ENCODE results near the gene VWF.
"Not testable (repeated sequence)": the region's sequence is repeated elsewhere in the genome, so short reads cannot be mapped to it uniquely, and the experiment has no call there.

Gene VWF

DNA sequence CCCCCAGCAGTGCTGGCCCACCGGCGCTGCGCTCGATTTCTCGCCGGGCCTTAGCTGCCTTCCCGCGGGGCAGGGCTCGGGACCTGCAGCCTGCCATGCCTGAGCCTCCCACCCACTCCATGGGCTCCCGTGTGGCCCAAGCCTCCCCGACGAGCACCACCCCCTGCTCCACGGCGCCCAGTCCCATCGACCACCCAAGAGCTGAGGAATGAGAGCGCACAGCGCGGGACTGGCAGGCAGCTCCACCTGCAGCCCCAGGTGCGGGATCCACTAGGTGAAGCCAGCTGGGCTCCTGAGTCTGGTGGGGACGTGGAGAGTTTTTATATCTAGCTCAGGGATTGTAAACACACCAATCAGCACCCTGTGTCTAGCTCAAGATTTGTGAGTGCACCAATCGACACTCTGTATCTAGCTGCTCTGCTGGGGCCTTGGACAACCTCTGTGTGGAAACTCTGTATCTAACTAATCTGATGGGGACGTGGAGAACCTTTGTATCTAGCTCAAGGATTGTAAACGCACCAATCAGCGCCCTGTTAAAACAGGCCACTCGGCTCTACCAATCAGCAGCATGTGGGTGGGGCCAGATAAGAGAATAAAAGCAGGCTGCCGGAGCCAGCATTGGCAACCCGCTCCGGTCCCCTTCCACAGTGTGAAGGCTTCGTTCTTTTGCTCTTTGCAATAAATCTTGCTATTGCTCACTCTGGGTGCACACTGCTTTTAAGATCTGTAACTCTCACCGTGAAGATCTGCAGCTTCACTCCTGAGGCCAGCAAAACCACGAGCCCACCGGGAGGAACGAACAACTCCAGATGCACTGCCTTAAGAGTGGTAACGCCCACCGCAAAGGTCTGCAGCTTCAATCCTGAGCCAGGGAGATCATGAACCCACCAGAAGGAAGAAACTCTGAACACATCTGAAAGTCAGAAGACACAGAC lies 18.2 kb upstream of the VWF start:
- not testable (repeated sequence) for H3K4me1 ChIP-seq (ENCODE audit: control insufficient read depth, insufficient read depth, low read length); H3K9me3 ChIP-seq (ENCODE audit: control insufficient read depth, insufficient read depth, low read length); H3K36me3 ChIP-seq (ENCODE audit: control insufficient read depth, insufficient read depth, low read length); H3K4me3 ChIP-seq (ENCODE audit: low read depth, low read length); H3K9ac ChIP-seq (ENCODE audit: low read depth, low read length); H3K27me3 ChIP-seq (ENCODE audit: control insufficient read depth, insufficient read depth, low read length)

DNA sequence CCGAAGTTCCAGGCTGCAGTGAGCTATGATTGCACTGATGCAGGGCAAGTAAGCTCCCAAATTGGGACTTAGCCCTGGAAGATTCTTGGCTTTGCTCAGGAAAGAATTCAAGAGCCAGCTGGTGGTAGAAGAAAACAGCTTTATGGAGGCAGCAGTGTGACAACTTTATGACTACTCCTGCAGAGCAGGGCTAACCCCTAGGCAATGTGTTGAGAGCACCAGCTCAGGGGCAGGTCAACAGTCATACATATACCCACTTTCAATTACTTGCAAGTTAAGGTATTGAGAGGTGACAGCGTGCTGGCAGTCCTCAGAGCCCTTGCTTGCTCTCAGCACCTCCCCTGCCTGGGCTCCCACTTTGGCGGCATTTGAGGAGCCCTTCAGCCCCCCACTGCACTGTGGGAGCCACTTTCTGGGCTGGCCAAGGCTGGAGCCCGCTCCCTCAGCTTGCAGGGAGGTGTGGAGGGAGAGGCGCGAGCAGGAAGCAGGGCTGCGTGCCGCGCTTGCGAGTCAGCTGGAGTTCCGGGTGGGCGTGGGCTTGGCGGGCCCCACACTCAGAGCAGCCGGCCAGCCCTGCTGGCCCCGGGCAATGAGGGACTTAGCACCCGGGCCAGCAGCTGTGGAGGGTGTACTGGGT lies 17.4 kb upstream of the VWF start:
- not testable (repeated sequence) for H3K9ac ChIP-seq (ENCODE audit: low read depth, low read length); H3K4me3 ChIP-seq (ENCODE audit: low read depth, low read length); H3K27me3 ChIP-seq (ENCODE audit: control insufficient read depth, insufficient read depth, low read length); H3K9me3 ChIP-seq (ENCODE audit: control insufficient read depth, insufficient read depth, low read length); H3K36me3 ChIP-seq (ENCODE audit: control insufficient read depth, insufficient read depth, low read length); H3K4me1 ChIP-seq (ENCODE audit: control insufficient read depth, insufficient read depth, low read length)

DNA sequence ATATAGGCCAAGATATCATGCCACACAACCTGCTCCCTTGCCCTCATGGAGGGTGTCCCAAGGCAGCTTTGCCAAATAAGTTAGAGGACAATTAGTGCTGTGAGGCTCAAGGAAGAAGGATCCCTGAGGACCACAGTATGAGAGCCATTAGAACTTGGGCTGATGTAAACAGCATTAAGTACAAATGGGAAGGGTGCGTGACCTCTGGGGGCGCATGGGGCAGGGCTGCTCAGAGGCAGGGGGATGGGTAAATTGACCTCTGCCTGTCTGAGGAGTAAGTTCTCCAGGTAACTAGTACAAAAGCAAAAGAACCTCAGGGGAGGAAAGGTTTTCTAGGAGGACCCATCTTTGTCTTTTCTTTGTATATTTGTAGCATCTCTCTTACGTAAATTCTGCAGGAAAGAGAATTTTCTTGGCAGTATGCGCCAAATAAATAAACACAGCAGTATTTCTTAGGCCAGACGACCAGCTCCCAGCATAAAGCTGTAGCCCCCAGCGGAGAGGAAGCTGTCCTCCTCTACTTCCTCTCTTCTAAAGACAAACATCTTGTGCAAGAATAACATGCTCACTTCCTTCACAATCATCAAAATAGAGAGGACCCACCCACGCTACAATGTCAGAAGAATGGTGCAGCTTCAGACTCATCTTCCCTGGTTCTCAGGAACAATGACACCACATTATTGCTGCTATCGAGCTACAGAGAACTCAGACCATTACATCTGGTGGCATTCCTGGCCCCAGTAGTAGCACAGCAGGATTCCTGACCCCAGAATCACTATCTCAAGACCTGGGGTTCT lies 16.4 kb upstream of the VWF start:
- Histone ChIP-seq H3K9me3 (ENCODE audit: control insufficient read depth, insufficient read depth, low read length) (no peaks in the 10 kb centered on the region), H3K36me3 (ENCODE audit: control insufficient read depth, insufficient read depth, low read length) (no peaks in the 10 kb centered on the region), H3K27me3 (ENCODE audit: control insufficient read depth, insufficient read depth, low read length) (no peaks in the 10 kb centered on the region), H3K4me1 (ENCODE audit: control insufficient read depth, insufficient read depth, low read length) (no peaks in the 10 kb centered on the region), H3K4me3 (ENCODE audit: low read depth, low read length) (no peak overlapping the region), H3K9ac (ENCODE audit: low read depth, low read length) (no peak overlapping the region)

- Histone ChIP-seq H3K9me3 (ENCODE audit: control insufficient read depth, insufficient read depth, low read length) (no peaks in the 10 kb centered on the region), H3K27me3 (ENCODE audit: control insufficient read depth, insufficient read depth, low read length) (no peaks in the 10 kb centered on the region), H3K9ac (ENCODE audit: low read depth, low read length) (no peak overlapping the region), H3K4me1 (ENCODE audit: control insufficient read depth, insufficient read depth, low read length) (no peaks in the 10 kb centered on the region), H3K36me3 (ENCODE audit: control insufficient read depth, insufficient read depth, low read length) (no peaks in the 10 kb centered on the region), H3K4me3 (ENCODE audit: low read depth, low read length) (no peak overlapping the region)
These were observed 10.6 kb upstream of the VWF start for GRCh38 chr12:6135071-6135470.

DNA sequence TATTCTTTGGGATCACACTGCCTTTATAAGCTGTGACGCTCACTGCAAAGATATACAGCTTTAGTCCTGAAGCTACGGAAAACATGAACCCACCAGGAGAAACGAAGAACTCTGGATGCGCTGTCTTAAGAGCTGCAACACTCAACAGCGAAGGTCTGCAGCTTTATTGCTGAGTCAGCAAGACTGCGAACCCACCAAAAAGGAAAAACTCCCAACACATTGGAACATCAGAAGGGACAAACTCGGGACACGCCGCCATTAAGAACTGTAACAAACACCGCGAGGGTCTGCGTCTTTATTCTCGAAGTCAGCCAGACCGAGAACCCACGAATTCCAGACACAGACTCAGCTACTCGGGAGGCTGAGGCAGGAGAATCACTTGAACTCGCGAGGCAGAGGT lies 9.2 kb upstream of the VWF start:
- no peaks in the 10 kb centered on the region for H3K27me3 ChIP-seq (ENCODE audit: control insufficient read depth, insufficient read depth, low read length)
- H3K4me3 ChIP-seq (ENCODE audit: low read depth, low read length), result no peak overlapping the region
- no peaks in the 10 kb centered on the region for H3K9me3 ChIP-seq (ENCODE audit: control insufficient read depth, insufficient read depth, low read length)
- H3K36me3 ChIP-seq (ENCODE audit: control insufficient read depth, insufficient read depth, low read length), result no peaks in the 10 kb centered on the region
- H3K4me1 ChIP-seq (ENCODE audit: control insufficient read depth, insufficient read depth, low read length), result no peaks in the 10 kb centered on the region
- no peak overlapping the region for H3K9ac ChIP-seq (ENCODE audit: low read depth, low read length)

GRCh38 chr12:6132496-6132895 lies 8.0 kb upstream of the VWF start:
- Histone ChIP-seq H3K36me3 (ENCODE audit: control insufficient read depth, insufficient read depth, low read length) (no peaks in the 10 kb centered on the region), H3K4me1 (ENCODE audit: control insufficient read depth, insufficient read depth, low read length) (no peaks in the 10 kb centered on the region), H3K9ac (ENCODE audit: low read depth, low read length) (no peak overlapping the region), H3K9me3 (ENCODE audit: control insufficient read depth, insufficient read depth, low read length) (no peaks in the 10 kb centered on the region), H3K4me3 (ENCODE audit: low read depth, low read length) (no peak overlapping the region), H3K27me3 (ENCODE audit: control insufficient read depth, insufficient read depth, low read length) (no peaks in the 10 kb centered on the region)

GRCh38 chr12:6125310-6125608 lies 789 bp upstream of the VWF start:
- no peaks in the 10 kb centered on the region for H3K9me3 ChIP-seq (ENCODE audit: control insufficient read depth, insufficient read depth, low read length)
- H3K27me3 ChIP-seq (ENCODE audit: control insufficient read depth, insufficient read depth, low read length), result no peaks in the 10 kb centered on the region

DNA sequence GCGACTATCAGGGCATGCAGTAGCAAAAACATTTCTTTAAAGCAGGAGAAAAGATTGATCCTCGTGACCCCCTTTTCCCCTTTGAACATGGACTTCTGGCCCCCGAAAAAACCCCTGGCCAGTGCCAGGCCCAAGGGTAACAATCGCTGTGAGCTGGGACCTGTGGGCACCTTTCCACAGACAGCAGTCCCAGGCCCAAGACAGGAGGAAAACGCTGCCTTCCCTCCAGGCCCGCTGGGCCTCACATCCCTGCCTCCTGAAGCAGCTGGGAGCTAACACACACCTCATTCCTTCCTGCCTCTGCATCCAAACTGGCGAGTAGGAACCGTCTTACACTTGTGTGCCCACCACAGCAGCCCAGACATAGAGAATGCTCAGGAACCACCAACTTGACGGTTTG lies 1.2 kb downstream of the VWF start:
- Histone ChIP-seq H3K4me1 (ENCODE audit: control insufficient read depth, insufficient read depth, low read length) (no peaks in the 10 kb centered on the region), H3K4me3 (ENCODE audit: low read depth, low read length) (no peak overlapping the region), H3K36me3 (ENCODE audit: control insufficient read depth, insufficient read depth, low read length) (no peaks in the 10 kb centered on the region), H3K9ac (ENCODE audit: low read depth, low read length) (no peak overlapping the region), H3K9me3 (ENCODE audit: control insufficient read depth, insufficient read depth, low read length) (no peaks in the 10 kb centered on the region), H3K27me3 (ENCODE audit: control insufficient read depth, insufficient read depth, low read length) (no peaks in the 10 kb centered on the region)

More at GRCh38 chr12:6125310-6125608, 789 bp upstream of the VWF start:
- Histone ChIP-seq H3K4me1 (ENCODE audit: control insufficient read depth, insufficient read depth, low read length) (no peaks in the 10 kb centered on the region), H3K9ac (ENCODE audit: low read depth, low read length) (no peak overlapping the region), H3K36me3 (ENCODE audit: control insufficient read depth, insufficient read depth, low read length) (no peaks in the 10 kb centered on the region), H3K4me3 (ENCODE audit: low read depth, low read length) (no peak overlapping the region)

GRCh38 chr12:6122201-6122600 lies 2.3 kb downstream of the VWF start:
- no peak overlapping the region for H3K4me3 ChIP-seq (ENCODE audit: low read depth, low read length)
- no peak overlapping the region for H3K9ac ChIP-seq (ENCODE audit: low read depth, low read length)
- no peaks in the 10 kb centered on the region for H3K9me3 ChIP-seq (ENCODE audit: control insufficient read depth, insufficient read depth, low read length)
- no peaks in the 10 kb centered on the region for H3K27me3 ChIP-seq (ENCODE audit: control insufficient read depth, insufficient read depth, low read length)
- no peaks in the 10 kb centered on the region for H3K36me3 ChIP-seq (ENCODE audit: control insufficient read depth, insufficient read depth, low read length)
- H3K4me1 ChIP-seq (ENCODE audit: control insufficient read depth, insufficient read depth, low read length), result no peaks in the 10 kb centered on the region

DNA sequence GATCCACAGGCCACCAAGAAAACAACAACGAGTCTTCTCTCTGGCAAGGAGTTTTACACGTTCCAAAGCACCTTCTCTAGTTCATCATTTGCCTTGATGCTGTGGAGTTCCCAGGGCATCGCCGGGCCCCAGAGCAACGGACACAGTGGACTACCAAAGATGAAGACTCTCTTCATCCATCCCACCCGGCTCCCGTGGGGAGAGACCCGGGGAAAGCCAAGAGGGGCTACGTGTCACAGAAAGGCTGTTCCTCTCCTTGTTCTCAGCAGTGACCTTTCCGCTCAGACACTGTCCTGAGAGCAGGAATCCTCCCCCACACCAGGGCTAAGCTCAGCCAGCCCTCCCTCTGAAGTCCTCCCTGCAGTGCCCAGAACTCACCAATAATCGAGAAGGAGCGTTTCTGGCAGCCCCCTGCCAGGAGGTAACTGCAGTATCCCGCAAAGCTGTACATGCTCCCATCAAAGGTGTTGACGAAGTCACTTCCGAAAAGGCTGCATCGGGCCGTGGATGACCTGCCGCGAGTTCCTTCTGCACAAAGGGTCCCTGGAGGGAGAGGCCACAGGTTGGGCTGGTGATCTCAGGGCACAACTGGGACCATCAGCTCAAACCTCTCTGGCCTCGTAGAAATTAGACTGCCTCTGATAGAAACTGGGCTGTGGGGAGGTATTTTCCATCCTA lies 3.5 kb downstream of the VWF start:
- H3K27me3 ChIP-seq (ENCODE audit: control insufficient read depth, insufficient read depth, low read length), result no peaks in the 10 kb centered on the region
- no peaks in the 10 kb centered on the region for H3K4me1 ChIP-seq (ENCODE audit: control insufficient read depth, insufficient read depth, low read length)
- no peaks in the 10 kb centered on the region for H3K9me3 ChIP-seq (ENCODE audit: control insufficient read depth, insufficient read depth, low read length)
- H3K9ac ChIP-seq (ENCODE audit: low read depth, low read length), result no peak overlapping the region
- no peak overlapping the region for H3K4me3 ChIP-seq (ENCODE audit: low read depth, low read length)
- H3K36me3 ChIP-seq (ENCODE audit: control insufficient read depth, insufficient read depth, low read length), result no peaks in the 10 kb centered on the region

- no peaks in the 10 kb centered on the region for H3K27me3 ChIP-seq (ENCODE audit: control insufficient read depth, insufficient read depth, low read length)
- no peaks in the 10 kb centered on the region for H3K9me3 ChIP-seq (ENCODE audit: control insufficient read depth, insufficient read depth, low read length)
- H3K4me1 ChIP-seq (ENCODE audit: control insufficient read depth, insufficient read depth, low read length), result no peaks in the 10 kb centered on the region
- no peak overlapping the region for H3K9ac ChIP-seq (ENCODE audit: low read depth, low read length)
- no peaks in the 10 kb centered on the region for H3K36me3 ChIP-seq (ENCODE audit: control insufficient read depth, insufficient read depth, low read length)
- H3K4me3 ChIP-seq (ENCODE audit: low read depth, low read length), result no peak overlapping the region
These were observed 5.4 kb downstream of the VWF start for GRCh38 chr12:6118891-6119568.
